Parathyroid adenoma (tissue), 2 donors: ENCODE measurements around the gene BIRC5.

Source experiments
- H2AFZ ChIP-seq: fragments of 300-600 bp; sonication (generic); one replicate; pipeline ENCODE4 v1.7.0; 2017; ENCODE audit warnings: antibody characterized with exemption, mild to moderate bottlenecking
- H3K27ac ChIP-seq: fragments of 300-600 bp; sonication (generic); one replicate; pipeline ENCODE4 v1.7.0; 2017
- H3K27me3 ChIP-seq: fragments of 300-600 bp; sonication (generic); one replicate; pipeline ENCODE4 v1.7.0; 2017; ENCODE audit warnings: low read length; ENCODE audit not compliant: control insufficient read depth, insufficient read depth
- H3K36me3 ChIP-seq: fragments of 300-600 bp; sonication (generic); one replicate; pipeline ENCODE4 v1.7.0; 2017; ENCODE audit warnings: low read length; ENCODE audit not compliant: control insufficient read depth, insufficient read depth
- H3K4me1 ChIP-seq: fragments of 300-600 bp; sonication (generic); one replicate; pipeline ENCODE4 v1.7.0; 2017; ENCODE audit warnings: control low read depth
- H3K4me2 ChIP-seq: fragments of 300-600 bp; sonication (generic); one replicate; pipeline ENCODE4 v1.7.0; 2017; ENCODE audit warnings: low read length
- H3K4me3 ChIP-seq: fragments of 300-600 bp; sonication (generic); one replicate; pipeline ENCODE4 v1.7.0; 2017; ENCODE audit warnings: low read depth, low read length
- H3K79me2 ChIP-seq: fragments of 300-600 bp; sonication (generic); one replicate; pipeline ENCODE4 v1.7.0; 2017; ENCODE audit warnings: control low read depth
- H3K9ac ChIP-seq: fragments of 300-600 bp; sonication (generic); one replicate; pipeline ENCODE4 v1.7.0; 2017; ENCODE audit warnings: mild to moderate bottlenecking
- H3K9me3 ChIP-seq: fragments of 300-600 bp; sonication (generic); one replicate; pipeline ENCODE4 v1.7.0; 2017; ENCODE audit warnings: low read length; ENCODE audit not compliant: control insufficient read depth
- CTCF ChIP-seq: fragments of 300-600 bp; sonication (generic); IDR thresholded peaks from one replicate; pipeline ENCODE4 v1.7.0; 2017; ENCODE audit warnings: antibody characterized with exemption, mild to moderate bottlenecking
- donor health status: primary hyperparathyroidism.

BIRC5 gene

GRCh38 chr17:78214016-78214705, at the start of gene BIRC5:
TSS of gene BIRC5 (plus strand) at chr17:78214253. CDS start at chr17:78214317, 64 bp downstream.
- Histone ChIP-seq H3K4me1 (no peaks in the 10 kb centered on the region), H3K9me3 (no peaks in the 10 kb centered on the region), H3K27me3 (no peaks in the 10 kb centered on the region), H3K27ac (no peak within 1 kb of the TSS), H2AFZ (peak within 1 kb of the TSS; percentile 75), H3K4me3 (no peak within 1 kb of the TSS), H3K36me3 (no peaks in the 10 kb centered on the region), H3K4me2 (peak within 1 kb of the TSS; percentile 75), H3K79me2 (no peaks in the 10 kb centered on the region), H3K9ac (no peak within 1 kb of the TSS)
- no peak for TF ChIP-seq CTCF

- H3K27ac ChIP-seq, result no peak overlapping the region
- no peaks in the 10 kb centered on the region for H3K27me3 ChIP-seq
- no peak overlapping the region for H3K4me3 ChIP-seq
- no peaks in the 10 kb centered on the region for H3K79me2 ChIP-seq
- TF ChIP-seq CTCF, result no peak
- H3K9ac ChIP-seq, result no peak overlapping the region
- H3K36me3 ChIP-seq, result no peaks in the 10 kb centered on the region
- no peak overlapping the region for H3K4me2 ChIP-seq
- H2AFZ ChIP-seq, result no peak overlapping the region
- H3K4me1 ChIP-seq, result peaks cover 7% of the 10 kb centered on the region
- H3K9me3 ChIP-seq, result no peaks in the 10 kb centered on the region
Measured at GRCh38 chr17:78164748-78165607, 49.1 kb upstream of the BIRC5 start.

GRCh38 chr17:78166416-78166815, 47.6 kb upstream of the BIRC5 start:
- no peak overlapping the region for H3K9ac ChIP-seq
- H3K9me3 ChIP-seq, result no peaks in the 10 kb centered on the region
- TF ChIP-seq CTCF, result no peak
- H3K36me3 ChIP-seq, result no peaks in the 10 kb centered on the region
- peaks cover 7% of the 10 kb centered on the region for H3K4me1 ChIP-seq
- no peak overlapping the region for H2AFZ ChIP-seq
- H3K4me2 ChIP-seq, result no peak overlapping the region
- H3K79me2 ChIP-seq, result no peaks in the 10 kb centered on the region
- H3K27me3 ChIP-seq, result no peaks in the 10 kb centered on the region
- no peak overlapping the region for H3K4me3 ChIP-seq
- no peak overlapping the region for H3K27ac ChIP-seq

- Histone ChIP-seq H3K9me3 (no peaks in the 10 kb centered on the region), H3K9ac (no peak within 1 kb of the TSS), H3K27me3 (no peaks in the 10 kb centered on the region), H3K36me3 (no peaks in the 10 kb centered on the region), H2AFZ (peak within 1 kb of the TSS; percentile 83), H3K4me2 (peak within 1 kb of the TSS; percentile 87), H3K27ac (peak within 1 kb of the TSS; percentile 62), H3K4me3 (peak within 1 kb of the TSS; percentile 77), H3K79me2 (no peaks in the 10 kb centered on the region), H3K4me1 (peaks cover 7% of the 10 kb centered on the region)
- no peak for TF ChIP-seq CTCF
Measured at GRCh38 chr17:78168242-78168902, 45.7 kb upstream of the BIRC5 start, which contains the start of gene SYNGR2. TSS of gene SYNGR2 (plus strand) at chr17:78168581. CDS start at chr17:78168617, 36 bp downstream.
